Measurements from ENCODE around the gene ANXA8.
"Not testable (repeated sequence)": the region's sequence is repeated elsewhere in the genome, so short reads cannot be mapped to it uniquely, and the experiment has no call there.

The ANXA8 gene

DNA sequence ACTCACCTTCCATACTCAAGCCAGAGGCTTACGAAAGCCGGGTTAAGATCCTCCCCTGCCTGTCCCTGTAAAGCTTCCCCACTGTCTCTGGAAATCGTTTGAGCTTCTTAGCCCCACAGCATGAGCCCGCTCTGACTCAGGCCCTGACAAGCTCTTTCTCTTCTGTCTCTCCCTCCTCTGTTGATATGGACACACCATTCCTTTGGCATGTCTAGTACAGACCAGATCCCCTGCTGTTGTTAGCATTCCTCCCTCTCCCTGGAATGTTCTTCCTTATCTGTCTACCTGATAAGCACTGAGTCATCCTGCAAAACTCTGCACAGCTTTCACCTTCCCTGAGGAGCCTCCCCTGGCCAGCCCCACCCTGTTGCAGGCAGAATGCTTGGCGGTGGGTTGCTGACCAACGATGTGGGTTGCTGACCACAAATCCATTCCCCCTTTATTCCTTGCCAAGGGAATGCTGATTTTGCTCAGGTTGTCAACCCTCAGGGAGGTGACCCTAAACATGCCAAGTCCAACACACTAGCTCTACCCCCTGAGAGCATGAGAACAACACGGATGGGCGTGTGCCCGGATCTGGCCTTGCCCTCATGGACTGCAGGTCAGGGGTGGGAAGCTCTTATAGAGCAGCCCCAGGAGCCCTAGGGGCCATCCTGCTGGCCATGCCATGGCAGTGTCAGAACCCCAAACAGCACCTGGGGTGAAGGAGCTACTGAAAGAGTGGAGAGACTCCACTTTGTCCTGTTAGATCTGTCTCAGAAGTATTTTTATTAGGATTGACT, 21.1 kb downstream of the ANXA8 start:
- not testable (repeated sequence) for DNase-seq

- DNase-seq = not testable (repeated sequence)
These were observed 22.6 kb downstream of the ANXA8 start for GRCh38 chr10:47461261-47461687.

DNA sequence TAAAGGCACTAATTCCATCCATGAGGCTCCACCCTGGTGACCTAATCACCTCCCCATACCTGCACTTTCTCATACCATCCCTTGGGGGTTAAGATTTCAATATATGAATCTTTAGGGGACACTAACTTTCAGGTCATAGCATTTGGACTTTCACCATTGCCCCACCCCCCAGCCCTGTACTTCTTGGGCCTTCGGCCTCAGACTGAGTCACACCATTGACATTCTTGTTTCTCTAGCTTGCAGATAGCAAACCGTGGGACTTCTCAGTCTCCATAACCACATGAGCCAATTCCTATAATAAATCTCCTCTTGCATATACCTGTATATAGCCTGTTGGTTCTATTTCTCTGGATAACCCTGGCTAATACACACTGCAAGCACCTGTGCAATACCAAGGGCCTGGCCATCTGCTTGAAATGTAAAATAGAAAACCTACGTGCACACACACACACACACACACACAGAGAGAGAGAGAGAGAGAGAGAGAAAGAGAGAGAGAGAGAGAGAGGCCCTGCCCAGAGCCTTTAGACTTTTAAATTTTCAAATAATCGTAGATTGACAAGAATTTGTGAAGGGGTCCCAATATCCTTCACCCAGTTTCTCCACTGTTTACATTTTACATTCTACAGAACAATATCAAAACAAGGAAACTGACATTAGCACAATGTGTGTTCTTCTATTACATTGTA, 25.3 kb downstream of the ANXA8 start:
- no peak for DNase-seq

DNA sequence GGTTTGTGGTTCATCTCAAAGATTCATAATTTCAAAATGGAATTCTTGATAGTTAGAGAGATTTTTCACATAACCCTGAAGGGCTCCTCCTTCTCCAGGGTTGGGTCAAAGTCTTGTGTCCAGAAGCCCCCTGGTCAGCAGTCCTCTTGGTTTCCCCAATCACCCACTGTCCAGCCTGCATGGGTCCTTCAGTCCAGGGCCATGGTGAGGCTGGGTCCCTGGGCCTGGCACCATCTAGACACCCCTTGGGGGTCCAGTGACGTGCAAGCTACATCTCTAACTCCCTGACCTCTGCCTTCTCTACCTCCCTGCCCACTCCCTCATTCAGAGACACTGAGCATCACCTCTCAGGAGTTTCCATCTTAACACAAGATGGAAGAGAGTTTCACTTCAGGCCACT, 26.1 kb downstream of the ANXA8 start:
- DNase-seq = no peak

DNA sequence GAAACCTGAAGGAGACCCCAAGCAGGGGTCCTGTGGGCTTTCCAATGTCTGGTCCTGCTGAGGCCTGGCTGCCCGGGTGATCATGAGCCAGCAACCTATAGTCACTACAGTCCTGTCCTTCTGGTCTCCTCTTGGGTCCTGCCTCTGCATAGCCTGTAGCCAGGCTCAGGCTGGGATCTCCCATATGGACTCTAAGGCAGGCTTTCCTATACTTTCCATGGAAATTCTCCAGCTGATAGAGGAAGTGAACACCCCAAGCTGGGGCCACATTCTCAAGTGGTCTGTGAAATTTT, 26.4 kb downstream of the ANXA8 start:
- DNase-seq = no peak

DNA sequence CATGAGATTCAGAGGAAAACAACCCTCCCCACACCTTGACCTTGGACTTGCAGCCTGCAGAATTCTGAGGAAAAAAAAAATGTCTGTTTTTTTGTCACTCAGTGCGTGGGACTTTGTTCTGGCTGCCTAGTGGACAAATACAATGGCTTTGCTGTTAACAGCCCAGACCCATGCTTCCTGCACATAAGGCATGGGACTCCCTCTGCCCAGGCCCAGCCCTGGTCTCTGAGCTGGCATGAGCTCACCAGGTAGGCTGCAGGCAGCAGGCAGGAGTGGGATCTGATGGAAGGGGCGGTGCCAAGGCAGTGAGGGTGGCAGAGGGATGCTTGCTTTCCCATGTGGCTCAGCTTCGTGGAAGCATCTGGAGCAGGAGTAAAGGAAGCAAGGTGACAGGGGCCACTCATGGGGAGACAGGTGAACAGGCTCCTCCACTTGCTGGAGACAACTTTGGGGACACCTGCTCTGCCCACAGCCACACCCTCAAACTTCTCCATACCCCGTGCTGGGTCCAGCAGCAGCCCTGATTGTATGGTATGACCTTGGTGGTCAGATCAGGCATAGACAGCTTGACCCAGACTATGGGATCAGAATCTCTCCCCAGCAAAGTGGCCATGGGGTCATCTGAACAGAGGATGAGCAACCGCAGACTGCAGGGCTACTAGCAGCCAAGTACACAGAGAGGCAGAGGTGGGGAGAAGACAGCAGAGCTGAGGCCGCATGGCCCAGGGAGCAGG, 27.0 kb downstream of the ANXA8 start:
- no peak for DNase-seq

GRCh38 chr10:47456079-47456785, 27.7 kb downstream of the ANXA8 start:
- DNase-seq = no peak

GRCh38 chr10:47455350-47456078, 28.4 kb downstream of the ANXA8 start:
- not testable (repeated sequence) for DNase-seq

GRCh38 chr10:47454780-47455058, 29.2 kb downstream of the ANXA8 start:
- DNase-seq = no peak

DNA sequence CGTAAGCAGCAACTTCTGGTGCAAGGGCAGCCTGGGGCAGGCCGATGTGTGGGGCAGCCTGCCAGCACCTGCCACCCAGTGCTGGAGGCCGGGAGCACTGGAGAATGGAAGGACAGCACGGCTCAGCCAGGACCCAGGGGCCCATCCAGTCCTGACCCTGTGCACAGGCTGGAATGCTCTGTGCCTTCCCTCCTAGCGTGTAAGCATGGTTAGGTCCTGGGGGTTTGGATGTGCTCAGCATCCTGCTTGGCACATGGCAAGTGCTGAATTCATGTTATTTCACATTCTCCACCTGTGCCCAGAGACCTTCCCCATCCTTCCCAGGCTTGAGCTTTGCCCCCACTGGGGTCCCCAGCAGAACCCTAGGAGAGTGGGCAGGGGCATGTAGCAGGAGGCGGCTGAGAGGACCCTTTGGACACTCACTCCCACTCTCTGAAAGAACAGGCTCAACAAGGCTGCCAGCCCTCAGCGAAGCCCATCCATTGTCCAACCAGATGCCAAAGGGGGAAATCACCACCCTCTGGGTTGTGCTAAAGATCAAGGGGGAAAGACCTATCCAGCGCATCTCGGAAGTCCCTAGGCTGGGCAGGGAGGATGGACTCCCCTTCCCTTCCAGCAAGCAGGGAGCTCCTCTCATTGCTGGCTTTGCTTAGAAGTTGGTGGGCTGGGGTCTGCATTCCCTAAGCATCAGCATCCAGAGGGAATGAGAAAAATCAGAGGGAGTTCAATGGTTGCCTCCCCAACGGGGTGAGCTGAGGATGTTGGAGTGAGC, 29.7 kb downstream of the ANXA8 start:
- no peak for DNase-seq

DNA sequence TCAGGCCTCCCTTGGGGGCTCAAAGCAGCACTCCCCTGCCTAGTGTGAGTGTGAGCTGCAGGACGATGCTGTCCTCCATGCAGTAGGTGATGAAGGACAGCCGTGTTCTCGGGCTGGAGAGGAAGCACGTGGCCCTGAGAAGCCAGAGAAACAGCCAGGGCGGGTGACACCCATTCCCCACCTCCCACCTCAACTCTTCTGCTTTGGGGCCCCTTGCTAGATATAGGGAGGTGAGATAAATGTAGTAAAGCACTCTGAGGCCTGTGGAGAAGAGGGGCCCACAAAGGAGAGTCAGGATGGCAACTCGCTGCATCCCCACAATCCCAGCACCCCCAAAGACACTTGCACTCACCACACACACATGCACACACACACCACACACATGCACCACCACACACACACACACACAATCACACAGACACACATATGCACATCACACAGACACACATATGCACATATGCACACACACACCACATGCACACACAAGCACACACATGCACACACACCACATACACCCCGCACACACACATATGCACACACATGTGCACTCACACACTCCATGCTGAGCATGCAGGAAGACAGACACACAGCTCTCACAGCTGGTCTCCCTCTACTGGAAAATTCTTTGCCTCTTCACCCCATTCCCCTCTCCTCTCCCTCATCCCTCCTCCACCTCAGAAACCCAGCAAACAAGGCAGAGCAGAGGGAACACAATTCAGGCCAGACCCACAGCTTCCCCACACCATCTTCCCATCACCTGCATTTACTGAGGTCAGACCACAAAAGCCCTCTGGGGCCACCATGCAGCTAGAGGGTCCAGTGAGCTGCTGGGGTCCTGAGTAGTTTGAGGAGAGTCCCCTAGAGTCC, 30.5 kb downstream of the ANXA8 start:
- no peak for DNase-seq

DNA sequence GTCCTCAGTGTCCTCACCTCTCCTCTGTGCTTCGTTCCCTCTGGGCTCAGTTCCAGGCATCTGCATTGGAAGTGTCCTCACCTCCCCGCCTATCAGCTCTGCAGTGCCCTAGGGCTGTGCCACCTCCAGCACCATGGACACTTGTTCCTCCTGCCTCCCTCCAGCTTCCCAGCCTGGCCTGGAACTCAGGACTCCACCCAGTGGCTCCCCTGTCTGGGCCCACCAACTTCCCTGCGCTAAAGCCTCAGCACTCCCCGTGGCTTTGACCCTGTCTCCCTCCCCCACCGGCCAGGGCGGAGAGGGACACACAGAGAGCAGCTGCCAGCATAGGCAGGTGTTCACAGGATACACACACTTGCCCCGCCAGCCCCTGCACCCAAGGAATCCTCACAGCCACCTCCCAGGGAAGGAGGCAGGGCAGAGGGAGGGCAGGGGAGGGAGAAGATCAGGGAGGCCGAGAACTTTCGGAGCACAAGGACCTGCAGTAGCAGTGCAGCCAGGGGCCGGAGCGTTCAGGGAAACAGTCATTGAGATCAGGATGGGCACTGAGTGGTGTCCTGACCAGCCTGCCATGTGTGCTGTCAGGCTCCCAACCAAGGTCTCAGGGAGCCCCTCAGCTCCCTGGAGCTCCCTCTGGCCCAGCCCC, 31.3 kb downstream of the ANXA8 start:
- DNase-seq = no peak

DNA sequence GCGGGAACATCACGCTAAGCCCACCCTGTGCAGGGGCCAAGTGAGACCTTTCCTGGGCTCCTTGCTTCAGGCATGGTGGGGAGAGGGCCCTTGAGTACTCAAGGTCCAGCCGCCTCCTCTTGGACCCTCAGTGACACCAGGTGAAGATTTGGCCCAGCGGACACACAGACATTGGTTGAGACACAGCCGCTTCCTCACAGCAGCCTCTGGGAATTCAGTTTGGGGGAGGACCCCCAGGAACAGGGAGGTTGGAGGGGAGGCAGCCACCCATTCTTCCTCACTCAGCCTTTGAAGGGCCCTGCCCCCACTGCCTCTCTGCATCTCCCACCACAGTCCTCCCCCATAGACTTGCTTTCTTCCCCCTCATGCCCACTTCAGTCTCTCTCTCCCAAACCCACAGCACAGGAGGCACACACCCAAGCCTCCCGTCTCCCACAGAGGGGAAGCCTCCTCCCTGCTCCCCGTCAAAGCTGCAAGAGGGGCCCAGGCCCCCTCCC, 31.9 kb downstream of the ANXA8 start:
- DNase-seq = no peak

DNA sequence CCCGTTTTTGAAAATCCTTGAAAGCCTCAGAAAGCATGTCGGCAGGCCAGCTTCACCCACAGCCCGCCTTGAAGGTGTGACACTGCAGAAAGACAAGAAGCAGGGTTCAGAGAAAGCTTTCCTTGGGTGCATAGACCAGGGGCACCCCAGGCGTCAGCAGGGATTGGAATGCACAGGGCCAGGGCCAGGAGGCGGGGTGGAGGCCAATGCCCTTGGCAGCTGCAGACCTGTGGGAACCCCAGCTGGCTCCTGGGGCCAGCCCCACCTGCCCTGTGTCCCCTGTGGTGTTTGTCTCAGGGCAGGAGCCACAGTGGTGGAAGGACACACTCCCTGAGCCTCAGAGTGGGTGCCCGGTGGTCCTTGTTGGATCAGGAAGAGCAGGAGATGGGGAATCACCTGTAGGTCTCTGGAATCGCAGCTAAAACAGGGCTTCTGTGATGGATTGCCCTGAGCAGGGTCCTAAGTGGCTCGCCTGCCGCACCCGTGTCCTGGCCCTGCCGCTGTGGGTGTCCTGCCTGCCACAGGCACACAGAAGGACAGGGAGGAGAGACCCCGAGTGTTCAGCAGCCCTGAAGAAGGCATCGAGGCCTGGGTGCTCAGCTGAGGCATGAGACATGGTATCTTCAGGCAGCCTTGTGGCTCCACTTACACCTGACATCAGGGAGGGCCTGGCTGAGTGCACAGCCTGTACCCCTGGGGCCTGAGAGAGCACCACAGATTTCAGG, 32.5 kb downstream of the ANXA8 start:
- DNase-seq = no peak

DNA sequence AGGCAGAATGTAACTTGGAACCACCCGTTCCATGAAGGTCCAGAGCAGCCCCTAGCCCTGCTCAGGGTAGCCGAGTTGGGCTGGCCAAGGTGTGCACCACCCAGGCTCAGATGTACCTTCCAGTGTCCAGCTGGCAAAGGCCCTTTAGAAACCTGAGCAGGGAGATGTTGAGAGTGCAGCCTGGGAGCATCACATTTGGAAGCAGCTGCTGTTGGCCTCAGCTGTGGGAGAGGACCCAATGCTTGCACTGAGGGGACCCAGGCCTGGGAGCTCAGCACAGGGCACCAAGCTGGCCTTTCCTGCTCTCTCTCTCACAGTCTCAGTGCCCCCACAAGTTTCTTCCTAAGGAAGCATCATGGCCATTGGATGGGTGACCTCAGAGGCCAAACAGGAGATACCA, 33.5 kb downstream of the ANXA8 start:
- no peak for DNase-seq

- DNase-seq = no peak
These were observed 33.9 kb downstream of the ANXA8 start for GRCh38 chr10:47449979-47450378.

DNA sequence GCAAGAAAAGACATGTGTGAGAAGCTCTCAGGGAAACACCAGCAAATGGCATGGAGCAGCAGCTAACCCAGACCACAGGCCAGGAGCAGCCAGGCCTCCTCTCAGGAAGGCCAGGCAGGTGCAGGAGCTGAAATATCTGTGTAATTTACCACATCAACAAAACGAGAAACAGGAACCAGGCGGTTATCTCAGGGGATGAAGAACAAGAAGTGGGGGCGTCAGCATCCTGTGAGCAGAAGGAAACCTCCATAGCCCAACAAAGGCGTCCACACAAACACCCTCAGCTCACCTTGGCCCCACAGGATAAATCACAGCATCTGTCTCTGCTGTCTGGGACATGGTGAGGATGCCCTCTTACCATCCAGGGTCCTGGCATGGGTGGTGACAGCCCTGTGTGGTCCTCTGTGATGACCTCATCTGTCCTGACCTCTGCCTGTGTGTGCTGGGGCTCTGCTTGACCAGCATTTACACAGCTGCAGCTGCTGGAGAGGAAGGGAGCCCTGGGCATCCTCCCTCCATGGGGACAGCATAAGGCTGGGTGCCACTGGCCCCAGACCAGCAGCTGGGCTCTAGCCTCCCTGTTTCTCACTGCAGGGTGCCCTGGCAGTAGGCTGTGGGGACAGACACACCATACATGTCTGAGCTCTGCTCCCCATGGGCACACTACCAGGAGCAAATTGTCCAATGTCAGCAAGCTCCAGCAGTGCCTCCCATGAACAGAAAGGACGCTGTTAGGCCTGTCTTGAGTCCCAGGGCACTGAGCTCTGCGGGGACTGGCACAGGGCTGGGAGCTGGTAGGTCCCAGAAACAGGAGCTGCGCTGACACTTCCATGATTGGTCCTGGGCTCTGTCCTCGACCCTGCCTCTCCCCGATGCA, 34.6 kb downstream of the ANXA8 start:
- DNase-seq = no peak

- DNase-seq = no peak
These were observed 36.2 kb downstream of the ANXA8 start for GRCh38 chr10:47447705-47448104.

- no peak for DNase-seq
These were observed 36.7 kb downstream of the ANXA8 start for GRCh38 chr10:47447209-47447608.
